GM12878 (cell line): Measurements from ENCODE around the gene ASTL. TPM values are rescaled to one million over a fixed set of nuclear protein-coding genes. Genes with fewer than 3 reads are reported as not detected.

Source experiments
- ATAC-seq: fragments of 200-7000 bp; cut with Tn5 transposase; 3 replicates; pipeline ENCODE4 v1.9.1; 2020; ENCODE audit warnings: mild to moderate bottlenecking, moderate library complexity
- BruUV-seq: library from RNA; stranded (reverse); fragments of 400-500 nt; replicated peaks from 2 replicates; lab custom pipeline; 2021; lab: Mats Ljungman, UMichigan
- CTCF ChIA-PET: fragments of 300-600 bp; sonication (Branson Sonifier 250); formaldehyde crosslinking; extraction: SDS; loops from one replicate; lab custom pipeline; 2021; ENCODE audit warnings: inconsistent platforms; lab: Yijun Ruan, JAX
- POLR2A ChIA-PET: fragments of 350-600 bp; formaldehyde crosslinking; extraction: SDS; loops from one replicate; lab custom pipeline; 2021; ENCODE audit warnings: inconsistent platforms; lab: Charles Lee
- RAD21 ChIA-PET: fragments of 300-600 bp; sonication (Branson Sonifier 250); formaldehyde crosslinking; loops from one replicate; lab custom pipeline; 2023; ENCODE audit warnings: antibody characterized with exemption; ENCODE audit not compliant: unreplicated experiment; lab: Charles Lee
- SMC1A ChIA-PET: fragments of 300-600 bp; sonication (Branson Sonifier 250); formaldehyde crosslinking; loops from one replicate; lab custom pipeline; 2023; ENCODE audit not compliant: unreplicated experiment, uncharacterized antibody; lab: Charles Lee
- DNase-seq: peaks from one replicate; pipeline ENCODE4 v3.0.0-alpha.2; 2011; ENCODE audit warnings: low read depth, low spot score
- FAIRE-seq: peaks from 3 replicates; lab custom pipeline; 2011; peaks lifted over from hg19 to GRCh38; lab: Jason Lieb, UNC
- H2AFZ ChIP-seq: 2 replicates; pipeline ENCODE4 v1.6.0; 2011; ENCODE audit warnings: low read depth, low read length, control low read depth; ENCODE audit not compliant: control insufficient read depth
- H3K27ac ChIP-seq: 2 replicates; pipeline ENCODE4 v1.5.1; 2011; ENCODE audit warnings: control low read depth; ENCODE audit not compliant: control insufficient read depth, insufficient read depth
- H3K27me3 ChIP-seq, 2 experiments: replicated peaks in 1 of 2; 2 replicates each; pipeline versions ENCODE4 v1.6.0 to v1.6.1; 2011; ENCODE audit warnings: low read length in 1 of 2; ENCODE audit not compliant: control insufficient read depth in 2 of 2, insufficient read depth in 2 of 2
- H3K36me3 ChIP-seq, 2 experiments: 2 replicates each; pipeline ENCODE4 v1.5.1; 2011; ENCODE audit warnings: low read length in 1 of 2; ENCODE audit not compliant: control insufficient read depth in 2 of 2, insufficient read depth in 2 of 2
- H3K4me1 ChIP-seq: 2 replicates; pipeline ENCODE4 v1.6.1; 2011; ENCODE audit warnings: mild to moderate bottlenecking, low read length, moderate library complexity, mixed read lengths; ENCODE audit not compliant: control insufficient read depth, insufficient read depth
- H3K4me2 ChIP-seq: 2 replicates; pipeline ENCODE4 v1.6.0; 2011; ENCODE audit warnings: control low read depth; ENCODE audit not compliant: control insufficient read depth, insufficient read depth
- H3K4me3 ChIP-seq: fragments of 200-600 bp; sonication (generic); 2 replicates; pipeline ENCODE4 v1.5.1; 2016
- H3K79me2 ChIP-seq: 2 replicates; pipeline ENCODE4 v1.6.0; 2011; ENCODE audit warnings: low read length; ENCODE audit not compliant: control insufficient read depth, insufficient read depth
- H3K9ac ChIP-seq: 2 replicates; pipeline ENCODE4 v1.8.0; 2011; ENCODE audit warnings: low read length, control low read depth, mixed read lengths; ENCODE audit not compliant: control insufficient read depth, insufficient read depth
- H3K9me3 ChIP-seq: replicated peaks from 3 replicates; pipeline ENCODE4 v1.5.1; 2011; ENCODE audit warnings: mild to moderate bottlenecking, low read length; ENCODE audit not compliant: control insufficient read depth, insufficient read depth
- H4K20me1 ChIP-seq: 2 replicates; pipeline ENCODE4 v1.6.0; 2011; ENCODE audit not compliant: control insufficient read depth, insufficient read depth
- ESRRA ChIP-seq: IDR thresholded peaks from 2 replicates; pipeline ENCODE4 v1.6.1; 2012; ENCODE audit warnings: mild to moderate bottlenecking, low read length, improper control_type of control experiment
- NFXL1 ChIP-seq: fragments of 450-650 bp; IDR thresholded peaks from 2 replicates; pipeline ENCODE4 v1.6.1; 2017; ENCODE audit warnings: antibody characterized with exemption, mild to moderate bottlenecking, borderline replicate concordance
- NR2C1 ChIP-seq: fragments of 450-650 bp; IDR thresholded peaks from 2 replicates; pipeline ENCODE4 v1.6.1; 2017; ENCODE audit warnings: antibody characterized with exemption, mild to moderate bottlenecking, moderate library complexity
- NRF1 ChIP-seq: conservative IDR thresholded peaks from 2 replicates; pipeline ENCODE4 v1.6.1; 2011; ENCODE audit warnings: mild to moderate bottlenecking, low read depth, low read length, improper control_type of control experiment
- STAT3 ChIP-seq: IDR thresholded peaks from 2 replicates; pipeline ENCODE4 v1.6.1; 2011; ENCODE audit warnings: low read depth, low read length, improper control_type of control experiment
- WGBS: methylation state at CpG from one replicate; pipeline ENCODE4 v1.1.6; 2016; ENCODE audit warnings: low lambda C conversion rate; ENCODE audit not compliant: insufficient replicate concordance, insufficient coverage; ENCODE audit errors: missing lambda C conversion rate; 5-methylcytosine and 5-hydroxymethylcytosine counted together
- in situ Hi-C: fragments of 300-500 bp; cut with MboI; formaldehyde crosslinking; loops from 9 replicates; pipeline ENCODE4 v1.14.3; 2018; ENCODE audit warnings: mixed read lengths
- intact Hi-C: fragments of 100-400 bp; cut with micrococcal nuclease; formaldehyde crosslinking; loops from one replicate; pipeline ENCODE4 v1.14.2; 2022; ENCODE audit not compliant: unreplicated experiment
- polyA plus RNA-seq, 11 experiments: library from polyadenylated mRNA; depleted of rRNA in 4 of 11; unstranded in 6 of 11; stranded (reverse) in 5 of 11; fragments of >200 nt; fragmentation: Nextera tagmentation in 4 of 11; fragmentation: Illumina TruSeq in 1 of 11; extraction: Ambion mirVana in 4 of 11; extraction: Trizol in 1 of 11; gene quantifications; 1 replicate in 1 of 11; 2 replicates in 10 of 11; pipeline versions ENCODE4 v1.2.1 to v1.2.3, GENCODE V29; 2011 to 2016; ENCODE audit warnings: inconsistent platforms in 2 of 11, missing spikeins in 2 of 11, low read depth in 1 of 11
- total RNA-seq, 4 experiments: library from RNA; depleted of rRNA in 3 of 4; stranded (reverse); fragments of >200 nt in 3 of 4; fragmentation: Illumina TruSeq in 1 of 4; extraction: Trizol in 1 of 4; gene quantifications; 2 replicates each; pipeline versions ENCODE4 v1.2.1 to v1.2.3, GENCODE V29; 2013 to 2021
- TF ChIP-seq, protein P1 (sequence below): IDR thresholded peaks from 2 replicates; pipeline ENCODE4 v1.6.1; 2011; ENCODE audit warnings: mild to moderate bottlenecking, low read depth, low read length, moderate library complexity; ENCODE audit not compliant: insufficient replicate concordance
- TF ChIP-seq, protein P2 (sequence below): fragments of 450-650 bp; IDR thresholded peaks from 2 replicates; pipeline ENCODE4 v1.6.1; 2018; ENCODE audit warnings: mild to moderate bottlenecking, low read depth, moderate library complexity; ENCODE audit not compliant: partially characterized antibody

The ASTL gene
- total and polyA plus RNA-seq, 10 of the 15 experiments (the other 5 are each of a cell fraction or from before 2014, with no cell fraction given): 0.18 to 1.0 (median 0.38) TPM; not detected in 4

GRCh38 chr2:96152304-96153161 lies 14.2 kb upstream of the ASTL start:
- Histone ChIP-seq H3K9me3 (no peaks in the 10 kb centered on the region), H3K9ac (no peak overlapping the region), H2AFZ (no peak overlapping the region), H3K36me3 (no peaks in the 10 kb centered on the region), H3K4me2 (no peak overlapping the region), H3K4me1 (peaks cover 36% of the 10 kb centered on the region), H3K4me3 (no peak overlapping the region), H3K27me3 (no peaks in the 10 kb centered on the region), H3K79me2 (no peaks in the 10 kb centered on the region), H3K27ac (no peak overlapping the region), H4K20me1 (no peaks in the 10 kb centered on the region)
- intact Hi-C loops (no loop called here), in situ Hi-C loops (no loop called here)
- BruUV-seq: no TSS peak
- DNase-seq (no peak), ATAC-seq (no peak), FAIRE-seq (no peak)
- SMC1A ChIA-PET: interaction anchor here (1.1 to 1.3 kb wide), 2 partner anchors 9 to 34 kb away, joined by 3 read pairs; no protein-coding TSS in a partner anchor
- CTCF ChIA-PET: interaction anchor here (0.6 to 2.7 kb wide), 4 partner anchors 10 to 39 kb away, joined by 3 to 13 read pairs (median 3); no protein-coding TSS in a partner anchor
- POLR2A ChIA-PET: interaction anchor here (0.6 to 0.8 kb wide), 2 partner anchors 9 to 56 kb away, joined by 3 read pairs; partner anchors contain the start of gene STARD7
- WGBS: 73% methylated on average over 9 of the region's 13 CpGs
- RAD21 ChIA-PET: interaction anchor here (0.6 to 2.0 kb wide), 4 partner anchors 11 to 23 kb away, joined by 3 to 6 read pairs (median 3); no protein-coding TSS in a partner anchor
- TF ChIP-seq, protein P1, sequence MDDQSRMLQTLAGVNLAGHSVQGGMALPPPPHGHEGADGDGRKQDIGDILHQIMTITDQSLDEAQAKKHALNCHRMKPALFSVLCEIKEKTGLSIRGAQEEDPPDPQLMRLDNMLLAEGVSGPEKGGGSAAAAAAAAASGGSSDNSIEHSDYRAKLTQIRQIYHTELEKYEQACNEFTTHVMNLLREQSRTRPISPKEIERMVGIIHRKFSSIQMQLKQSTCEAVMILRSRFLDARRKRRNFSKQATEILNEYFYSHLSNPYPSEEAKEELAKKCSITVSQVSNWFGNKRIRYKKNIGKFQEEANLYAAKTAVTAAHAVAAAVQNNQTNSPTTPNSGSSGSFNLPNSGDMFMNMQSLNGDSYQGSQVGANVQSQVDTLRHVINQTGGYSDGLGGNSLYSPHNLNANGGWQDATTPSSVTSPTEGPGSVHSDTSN: no peak
- no peak for TF ChIP-seq NFXL1
- no peak for TF ChIP-seq NRF1
- TF ChIP-seq, protein P2, sequence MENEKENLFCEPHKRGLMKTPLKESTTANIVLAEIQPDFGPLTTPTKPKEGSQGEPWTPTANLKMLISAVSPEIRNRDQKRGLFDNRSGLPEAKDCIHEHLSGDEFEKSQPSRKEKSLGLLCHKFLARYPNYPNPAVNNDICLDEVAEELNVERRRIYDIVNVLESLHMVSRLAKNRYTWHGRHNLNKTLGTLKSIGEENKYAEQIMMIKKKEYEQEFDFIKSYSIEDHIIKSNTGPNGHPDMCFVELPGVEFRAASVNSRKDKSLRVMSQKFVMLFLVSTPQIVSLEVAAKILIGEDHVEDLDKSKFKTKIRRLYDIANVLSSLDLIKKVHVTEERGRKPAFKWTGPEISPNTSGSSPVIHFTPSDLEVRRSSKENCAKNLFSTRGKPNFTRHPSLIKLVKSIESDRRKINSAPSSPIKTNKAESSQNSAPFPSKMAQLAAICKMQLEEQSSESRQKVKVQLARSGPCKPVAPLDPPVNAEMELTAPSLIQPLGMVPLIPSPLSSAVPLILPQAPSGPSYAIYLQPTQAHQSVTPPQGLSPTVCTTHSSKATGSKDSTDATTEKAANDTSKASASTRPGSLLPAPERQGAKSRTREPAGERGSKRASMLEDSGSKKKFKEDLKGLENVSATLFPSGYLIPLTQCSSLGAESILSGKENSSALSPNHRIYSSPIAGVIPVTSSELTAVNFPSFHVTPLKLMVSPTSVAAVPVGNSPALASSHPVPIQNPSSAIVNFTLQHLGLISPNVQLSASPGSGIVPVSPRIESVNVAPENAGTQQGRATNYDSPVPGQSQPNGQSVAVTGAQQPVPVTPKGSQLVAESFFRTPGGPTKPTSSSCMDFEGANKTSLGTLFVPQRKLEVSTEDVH: no peak
- TF ChIP-seq STAT3: no peak
- TF ChIP-seq ESRRA: no peak
- TF ChIP-seq NR2C1: no peak
